HG02588 (cell line): ENCODE results near the gene MEF2C.
A peak's percentile ranks its signal among the peaks of the same experiment; 100 is the strongest.
"Not testable (repeated sequence)": the region's sequence is repeated elsewhere in the genome, so short reads cannot be mapped to it uniquely, and the experiment has no call there.

Source experiments
- ATAC-seq: cut with Tn5 transposase; IDR thresholded peaks from one replicate; pipeline ENCODE4 v1.9.1; 2021; ENCODE audit warnings: mild to moderate bottlenecking, moderate library complexity; ENCODE audit not compliant: unreplicated experiment

Gene MEF2C

GRCh38 chr5:88868468-88869068, 14.4 kb downstream of the MEF2C start:
- ATAC-seq = no peak

DNA sequence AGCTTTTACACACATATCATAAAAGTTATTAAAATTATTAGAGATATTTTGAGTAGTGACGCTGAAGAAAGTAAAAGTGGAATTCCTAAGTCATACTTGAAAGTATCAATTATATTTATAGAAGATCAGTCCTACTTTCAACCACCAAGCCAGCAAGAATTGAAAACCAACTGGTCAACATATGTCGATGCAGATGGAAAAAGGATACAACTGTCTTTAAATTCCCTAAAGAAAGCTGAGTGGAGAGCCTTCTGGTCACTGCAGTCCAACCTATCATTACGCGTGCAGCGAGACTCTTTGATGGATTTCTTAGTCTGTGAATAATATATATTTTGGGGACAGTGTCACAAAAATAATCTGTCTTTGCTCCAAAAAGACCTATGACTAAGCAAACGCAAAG, 15.3 kb downstream of the MEF2C start:
- ATAC-seq = no peak

DNA sequence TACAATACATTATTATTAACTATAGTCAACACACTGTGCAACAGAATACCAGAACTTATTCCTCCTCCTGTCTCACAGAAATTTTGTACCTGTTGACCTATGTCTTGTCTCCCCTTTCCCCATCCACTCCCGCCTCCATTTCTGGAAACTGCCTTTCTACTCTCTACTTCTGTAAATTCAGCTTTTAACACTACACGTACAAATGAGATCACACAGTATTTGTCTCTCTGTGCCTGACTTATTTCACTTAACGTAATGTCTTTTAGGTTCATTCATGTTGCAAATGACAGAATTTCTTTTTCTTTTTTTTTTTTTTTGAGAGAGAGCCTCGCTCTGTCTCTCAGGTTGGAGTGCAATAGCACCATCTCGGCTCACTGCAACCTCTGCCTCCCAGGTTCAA, 19.5 kb downstream of the MEF2C start:
- no peak for ATAC-seq

DNA sequence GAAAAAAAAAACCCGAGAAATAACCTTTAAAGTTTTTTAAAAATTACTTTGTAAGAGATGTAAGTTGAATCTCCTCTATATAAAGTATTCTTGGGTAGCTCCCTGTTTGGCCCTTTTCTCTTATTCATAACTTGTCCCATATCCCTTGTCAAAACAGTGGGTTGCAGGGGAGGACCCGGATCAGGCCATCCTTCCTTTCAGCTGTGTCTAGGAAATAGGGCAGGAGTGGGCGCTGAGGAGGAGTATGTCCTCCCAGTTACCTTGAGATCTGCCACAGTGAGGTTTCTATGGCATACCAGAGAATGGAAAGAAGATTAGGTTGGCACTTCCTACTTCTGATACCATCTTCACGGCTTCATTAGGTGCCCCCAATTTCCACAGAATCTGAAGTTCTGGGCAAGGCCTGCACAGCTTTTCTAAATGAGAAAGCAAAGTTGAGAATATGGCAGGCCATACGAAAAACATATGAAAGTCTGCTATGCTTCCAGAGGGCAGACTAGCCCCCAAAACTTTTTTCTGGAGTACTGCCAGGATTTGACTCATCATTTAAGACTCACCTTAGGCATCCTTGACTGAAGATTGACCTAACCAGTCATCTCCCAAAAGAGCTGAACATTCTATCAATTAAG, 20.3 kb downstream of the MEF2C start:
- no peak for ATAC-seq

DNA sequence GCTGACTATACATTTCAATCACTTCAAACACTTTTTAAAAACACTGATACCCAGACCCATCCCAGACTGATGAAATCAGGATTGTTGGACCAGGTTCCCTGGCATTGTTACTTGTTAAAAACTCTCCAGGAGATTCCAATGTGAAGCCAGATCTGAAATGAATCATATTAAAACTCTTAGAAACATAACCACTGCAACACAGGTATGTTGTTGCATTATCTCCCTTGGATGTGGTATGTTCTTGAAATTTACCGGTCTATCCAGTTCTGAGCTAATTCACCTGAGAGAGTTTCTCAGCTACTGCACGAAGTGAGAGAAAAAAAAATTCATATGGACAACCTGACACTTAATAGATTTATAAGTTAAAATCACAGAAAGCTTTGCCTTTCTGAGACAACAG, 21.8 kb downstream of the MEF2C start:
- ATAC-seq = no peak

GRCh38 chr5:88860501-88860900, 22.5 kb downstream of the MEF2C start:
- no peak for ATAC-seq

- ATAC-seq = no peak
Observed at GRCh38 chr5:88858392-88858791, 24.6 kb downstream of the MEF2C start.

DNA sequence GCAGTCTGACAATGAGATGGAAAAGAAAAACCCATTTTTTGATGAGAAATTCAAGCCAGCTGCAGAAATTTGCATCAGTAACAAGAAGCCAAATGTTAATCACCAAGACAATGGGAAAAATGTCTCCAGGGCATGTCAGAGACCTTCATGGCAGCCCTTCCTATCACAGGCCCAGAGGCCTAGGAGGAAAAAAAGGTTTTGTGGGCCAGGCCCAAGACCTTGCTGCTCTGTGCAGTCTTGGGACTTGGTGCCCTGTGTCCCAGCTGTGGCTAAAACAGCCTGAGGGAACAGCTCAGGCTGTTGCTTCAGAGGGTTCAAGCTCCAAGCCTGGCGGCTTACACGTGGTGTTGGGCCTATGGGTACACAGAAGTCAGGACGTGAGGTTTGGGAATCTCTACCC, 26.6 kb downstream of the MEF2C start:
- not testable (repeated sequence) for ATAC-seq

GRCh38 chr5:88854769-88855168, 28.2 kb downstream of the MEF2C start:
- no peak for ATAC-seq

- ATAC-seq = no peak
Observed at GRCh38 chr5:88847420-88847819, 35.6 kb downstream of the MEF2C start.

- no peak for ATAC-seq
Observed at GRCh38 chr5:88846434-88846833, 36.5 kb downstream of the MEF2C start.

- ATAC-seq = peak; percentile 67
Observed at GRCh38 chr5:88845081-88845697, 37.8 kb downstream of the MEF2C start.

DNA sequence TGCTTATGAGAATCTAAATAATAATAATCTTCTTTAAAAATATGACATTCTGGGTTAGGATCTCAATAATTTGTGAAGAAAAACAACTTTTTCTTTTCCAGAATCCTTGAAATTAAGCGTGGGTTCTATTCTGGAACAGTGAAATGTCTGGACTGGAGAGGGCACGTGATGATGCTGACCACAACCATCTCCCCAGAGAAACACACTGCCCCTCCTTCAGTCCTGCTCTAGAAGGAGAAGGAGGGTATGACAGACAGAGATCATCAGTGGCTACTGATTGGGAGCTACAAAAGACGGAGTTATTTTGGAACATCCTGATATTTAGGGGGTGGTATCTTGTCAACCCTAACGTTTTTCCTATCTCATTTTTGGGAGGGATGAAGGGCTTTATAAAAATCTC, 40.2 kb downstream of the MEF2C start:
- no peak for ATAC-seq

DNA sequence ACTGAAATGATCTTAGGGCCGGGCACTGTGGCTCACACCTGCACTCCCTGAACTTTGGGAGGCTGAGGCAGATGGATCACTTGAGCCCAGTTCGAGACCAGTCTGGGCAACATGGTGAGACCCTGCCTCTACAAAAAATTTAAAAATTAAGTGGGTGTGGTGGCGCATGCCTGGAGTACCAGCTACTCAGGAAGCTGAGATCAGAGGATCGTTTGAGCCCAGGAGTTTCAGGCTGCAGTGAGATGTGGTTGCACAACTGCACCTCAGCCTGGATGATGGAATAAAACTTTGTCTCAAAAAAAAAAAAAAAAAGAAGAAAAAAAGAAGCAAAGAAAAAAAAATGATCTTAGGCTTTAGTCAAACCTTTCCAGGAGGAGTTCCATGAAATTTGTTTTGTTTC, 41.8 kb downstream of the MEF2C start:
- ATAC-seq = no peak

DNA sequence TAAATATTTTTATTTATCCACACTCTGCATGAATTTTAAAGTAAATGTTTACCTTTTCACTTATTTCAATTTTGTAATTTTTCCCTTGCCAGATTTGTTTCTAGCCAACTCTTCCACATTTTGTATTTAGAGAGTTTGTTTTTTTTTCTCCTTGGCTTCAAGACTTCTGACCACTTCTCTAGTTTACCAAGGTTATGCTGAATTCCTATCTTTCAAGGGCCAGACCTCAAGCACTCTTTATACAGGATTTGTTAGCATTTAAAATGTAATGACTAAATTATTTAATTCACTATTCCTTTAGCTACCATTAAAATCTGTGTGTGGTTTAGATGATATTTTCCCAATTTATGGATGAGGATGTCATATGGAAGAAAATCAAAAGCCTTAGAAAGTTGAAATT, 42.5 kb downstream of the MEF2C start:
- ATAC-seq = no peak

GRCh38 chr5:88839238-88839637, 43.7 kb downstream of the MEF2C start:
- ATAC-seq = no peak

DNA sequence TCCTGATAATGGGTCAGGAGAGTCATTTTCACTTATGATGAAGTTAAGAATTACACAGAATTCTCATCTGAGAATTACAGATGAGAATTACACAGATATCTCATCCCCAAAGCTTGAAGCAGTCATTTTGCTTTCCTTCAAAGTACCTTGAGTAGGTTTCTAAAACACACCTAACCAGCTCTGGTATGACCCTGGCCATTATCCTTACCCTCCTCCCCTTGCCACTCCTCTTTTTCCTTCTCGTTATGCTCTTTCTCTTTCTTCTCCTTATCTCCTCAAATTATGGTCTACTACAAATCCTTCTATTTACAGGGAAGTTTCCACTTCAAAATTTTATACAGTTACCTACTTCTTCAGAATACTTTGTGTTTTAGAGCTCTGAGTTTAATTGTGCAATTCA, 44.5 kb downstream of the MEF2C start:
- ATAC-seq = no peak

GRCh38 chr5:88837817-88838216, 45.2 kb downstream of the MEF2C start:
- ATAC-seq = no peak

- ATAC-seq = no peak
Observed at GRCh38 chr5:88837222-88837621, 45.8 kb downstream of the MEF2C start.

- ATAC-seq = no peak
Observed at GRCh38 chr5:88836195-88836838, 46.7 kb downstream of the MEF2C start.

DNA sequence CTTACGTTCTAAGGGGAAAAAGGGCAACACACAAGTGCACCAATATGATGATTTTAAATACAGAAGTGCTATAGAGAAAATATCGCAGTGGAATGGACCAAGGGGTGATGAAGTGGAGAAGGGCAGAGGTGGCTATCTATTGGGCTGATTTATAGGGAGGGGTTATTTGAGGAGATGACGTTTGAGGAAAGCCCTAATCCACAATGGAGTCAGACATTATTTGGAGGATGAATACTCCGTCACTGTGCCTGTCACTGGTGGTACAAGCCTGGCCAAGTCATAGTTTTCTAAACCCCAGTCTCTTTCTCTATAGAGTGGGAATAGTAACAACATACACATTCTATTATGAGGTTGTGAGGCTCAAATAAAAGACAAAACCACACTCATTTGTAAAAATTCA, 48.5 kb downstream of the MEF2C start:
- ATAC-seq = no peak

- ATAC-seq = no peak
Observed at GRCh38 chr5:88834131-88834462, 48.9 kb downstream of the MEF2C start.
